Smooth muscle cell of the brain vasculature (primary cell): ENCODE measurements around the gene SNRPD3.
A peak's percentile ranks its signal among the peaks of the same experiment; 100 is the strongest.
"Not testable (repeated sequence)": the region's sequence is repeated elsewhere in the genome, so short reads cannot be mapped to it uniquely, and the experiment has no call there.

Experiments used
- DNase-seq: peaks from one replicate; pipeline ENCODE4 v3.0.0-alpha.2; 2012; ENCODE audit warnings: low read depth, low spot score

SNRPD3 gene

DNA sequence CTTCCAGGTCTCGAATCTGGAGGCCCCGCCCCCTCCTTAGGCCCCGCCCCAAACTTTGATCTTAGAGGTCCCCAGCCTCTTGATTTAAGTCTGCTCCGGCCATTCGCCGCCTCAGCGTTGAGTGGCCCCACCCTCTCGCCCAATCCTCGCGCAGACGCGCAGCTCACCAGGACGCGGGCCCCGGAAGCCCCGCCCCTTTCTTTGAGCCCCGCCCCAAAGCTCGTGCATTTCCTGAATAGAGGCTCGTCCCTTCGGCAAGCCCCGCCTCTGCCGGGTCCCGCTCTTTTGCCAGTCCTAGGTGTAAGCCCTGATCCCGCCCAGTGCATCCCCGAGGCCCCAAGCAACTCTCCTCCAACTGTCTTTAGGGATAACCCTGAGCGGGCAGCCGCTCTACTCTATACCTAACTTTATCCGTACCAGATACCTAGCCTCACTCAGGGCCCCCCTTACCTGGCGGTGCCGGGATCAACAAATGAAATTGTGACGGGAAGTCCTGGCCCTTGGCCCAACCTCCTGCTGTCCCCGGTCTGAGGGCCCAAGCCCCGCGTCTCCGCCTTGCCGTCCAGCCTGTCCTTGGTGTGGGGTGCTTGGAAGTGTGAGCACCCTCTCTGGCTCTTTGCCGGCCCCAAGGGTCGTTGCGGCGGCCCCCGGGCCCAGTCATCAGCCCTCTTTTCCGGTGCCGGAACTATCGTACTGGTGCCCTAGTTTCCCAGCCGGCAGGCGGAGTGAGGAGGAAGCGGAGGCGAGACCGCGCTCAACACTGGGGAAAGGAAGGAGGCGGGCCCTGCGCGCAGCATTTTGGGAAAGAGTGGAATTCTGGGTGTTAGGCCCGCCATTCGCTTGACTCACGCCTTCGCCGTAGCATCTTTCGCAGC, at the start of gene SNRPD3:
TSS of gene SNRPD3 (plus strand) at position 835 of the 875 bp plus-strand sequence. CDS start 1,676 bp downstream, outside the sequence.
- DNase-seq, result peak; percentile 99

DNA sequence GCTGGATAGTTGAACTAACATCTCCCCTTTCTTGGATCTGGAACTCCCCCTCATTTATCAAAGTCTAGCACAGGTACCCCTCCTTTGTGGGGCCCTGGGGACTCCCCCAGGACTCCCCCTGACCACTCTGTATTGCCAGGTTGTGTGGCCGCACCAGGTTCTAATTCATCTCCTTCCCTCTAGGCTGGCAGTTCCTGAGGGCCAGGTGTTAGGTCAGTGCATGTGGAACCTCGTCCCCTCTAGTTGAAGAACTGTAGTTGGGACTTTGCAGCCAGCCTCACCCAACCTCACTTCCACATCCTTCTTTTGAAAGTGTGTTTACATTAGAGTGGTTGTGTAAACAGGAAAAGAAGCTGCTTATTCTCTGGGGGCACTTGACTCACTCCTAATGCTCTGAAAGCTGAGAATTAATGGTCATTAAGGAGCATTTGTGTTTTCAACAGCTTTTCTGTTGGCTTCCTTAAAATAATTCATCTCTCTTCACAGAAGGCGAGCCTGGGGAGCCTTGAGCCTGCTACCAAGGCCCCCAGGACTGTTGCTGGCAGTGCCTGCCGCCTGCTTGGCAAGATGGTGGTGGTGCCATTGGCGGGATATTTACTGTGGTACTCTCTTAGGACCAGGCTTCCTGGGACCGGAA, 48.9 kb upstream of the SNRPD3 start:
- DNase-seq, result no peak

DNA sequence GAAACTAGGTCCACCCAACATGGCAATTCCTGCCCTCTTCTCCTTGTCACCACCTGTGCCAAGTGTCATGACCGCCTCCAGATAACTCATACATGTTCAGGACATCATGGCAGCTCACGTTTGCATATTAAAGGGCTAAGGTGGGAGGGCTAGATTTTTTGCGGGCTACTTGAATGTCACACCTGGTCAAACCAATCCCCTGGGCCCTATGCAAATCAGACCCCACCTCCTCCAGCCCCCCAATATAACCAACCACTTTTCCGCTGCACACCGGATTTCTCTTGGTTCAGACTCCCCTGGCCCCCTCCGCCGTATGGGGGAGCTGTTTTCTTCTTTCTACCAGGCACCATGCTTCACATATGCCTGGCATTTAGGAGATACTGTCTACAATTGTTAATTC, 48.1 kb upstream of the SNRPD3 start:
- no peak for DNase-seq

DNA sequence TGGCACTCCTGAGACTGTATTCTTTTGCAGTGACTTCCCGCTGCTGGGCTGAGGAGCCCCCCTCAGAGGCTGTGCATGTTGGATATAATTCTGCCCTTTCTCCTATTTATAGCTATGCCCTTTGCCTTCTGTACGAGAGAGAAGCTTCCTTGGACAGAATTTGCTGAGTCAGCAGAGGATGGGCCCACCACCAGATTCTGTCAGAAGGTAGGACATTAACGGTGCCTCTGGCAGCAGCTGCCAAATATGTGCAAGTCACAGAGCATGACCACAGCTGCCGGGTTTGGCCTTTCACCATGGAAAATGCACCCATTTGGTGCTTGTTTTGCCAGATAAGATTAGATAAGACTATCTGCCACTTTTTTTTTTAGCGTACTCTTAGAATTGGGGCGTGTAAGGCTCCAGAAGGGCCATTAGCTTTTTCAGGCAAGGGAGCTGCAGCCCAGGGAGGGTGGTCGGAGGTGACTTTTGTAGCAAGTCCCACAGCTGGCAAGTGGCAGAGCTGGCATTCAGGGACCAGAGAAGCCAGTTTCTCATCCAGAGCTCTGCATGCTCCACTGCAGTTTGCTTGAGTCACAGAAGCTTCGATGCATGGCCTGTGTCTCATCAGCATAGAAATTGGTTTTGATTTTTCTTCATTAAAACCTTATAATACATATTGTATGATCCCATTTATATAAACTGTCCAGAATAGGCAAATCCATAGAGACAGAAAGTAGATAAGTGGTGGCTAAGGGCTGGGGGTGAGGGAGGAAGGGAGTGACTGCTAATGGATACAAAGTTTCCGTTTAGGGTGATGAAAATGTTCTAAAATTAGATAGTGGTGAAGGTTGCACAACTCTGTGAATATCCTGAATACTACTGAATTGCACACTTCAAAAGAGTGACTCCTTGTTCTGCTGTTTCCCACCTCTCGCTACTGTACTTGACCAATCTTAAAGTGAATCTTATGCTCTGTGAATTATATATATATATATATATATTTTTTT, 44.9 kb upstream of the SNRPD3 start:
- DNase-seq, result no peak

DNA sequence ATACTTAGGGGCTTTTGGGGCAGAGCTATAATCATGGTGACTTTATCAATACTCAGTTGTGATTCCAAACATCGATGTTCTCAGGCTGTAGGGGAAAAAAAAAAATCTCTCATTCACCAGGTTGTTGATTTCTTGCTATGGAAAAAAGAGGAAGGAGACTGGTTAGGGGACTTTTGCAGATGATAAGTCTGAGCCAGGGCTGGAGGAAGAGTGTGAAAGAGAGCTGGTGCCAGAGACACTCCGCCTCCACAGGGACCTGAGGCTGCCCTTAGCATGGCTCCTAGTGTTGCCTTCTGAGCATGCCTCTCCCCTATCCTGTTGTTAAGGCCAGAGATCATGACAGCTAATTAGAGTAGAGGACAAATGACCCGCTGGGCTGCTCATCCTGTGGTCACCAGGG, 43.8 kb upstream of the SNRPD3 start:
- no peak for DNase-seq

DNA sequence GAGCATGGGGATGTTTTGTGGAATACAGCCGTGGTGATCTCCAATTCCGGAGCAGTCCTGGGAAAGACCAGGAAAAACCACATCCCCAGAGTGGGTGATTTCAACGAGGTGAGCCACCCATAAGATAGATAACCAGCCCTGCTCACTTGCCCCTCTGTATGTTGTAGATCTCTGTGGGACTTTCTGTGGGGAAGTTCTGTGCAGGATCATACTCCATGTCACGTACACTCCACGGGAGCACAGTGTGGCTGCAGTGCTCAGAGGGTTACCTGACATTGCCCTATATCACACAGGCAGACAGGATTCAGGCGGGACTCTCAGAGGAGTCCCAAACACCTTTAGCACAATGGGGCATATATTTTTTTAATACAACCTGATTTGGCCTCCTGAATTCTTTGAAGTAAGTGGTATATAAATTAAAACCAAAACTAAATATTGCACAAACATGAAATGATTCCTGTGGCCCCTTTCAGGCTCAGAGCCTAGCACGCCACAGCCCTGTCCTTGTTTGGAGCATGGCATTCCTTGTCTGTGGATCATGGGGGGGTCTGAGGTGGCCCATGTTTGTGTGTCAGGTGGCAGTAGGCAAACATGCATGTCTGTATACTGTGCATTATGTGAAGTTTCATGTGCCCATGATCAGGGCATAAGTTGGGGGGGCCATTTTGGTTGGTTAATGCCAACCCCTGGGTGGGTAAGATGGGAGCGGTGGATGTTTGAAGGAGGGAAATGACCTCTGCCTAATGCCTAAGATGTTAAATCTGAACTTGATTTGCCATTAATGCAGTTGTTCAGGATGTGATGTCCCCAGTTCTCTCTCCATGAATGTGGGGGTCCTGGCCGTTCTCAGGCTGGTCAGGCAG, 42.2 kb upstream of the SNRPD3 start:
- no peak for DNase-seq

DNA sequence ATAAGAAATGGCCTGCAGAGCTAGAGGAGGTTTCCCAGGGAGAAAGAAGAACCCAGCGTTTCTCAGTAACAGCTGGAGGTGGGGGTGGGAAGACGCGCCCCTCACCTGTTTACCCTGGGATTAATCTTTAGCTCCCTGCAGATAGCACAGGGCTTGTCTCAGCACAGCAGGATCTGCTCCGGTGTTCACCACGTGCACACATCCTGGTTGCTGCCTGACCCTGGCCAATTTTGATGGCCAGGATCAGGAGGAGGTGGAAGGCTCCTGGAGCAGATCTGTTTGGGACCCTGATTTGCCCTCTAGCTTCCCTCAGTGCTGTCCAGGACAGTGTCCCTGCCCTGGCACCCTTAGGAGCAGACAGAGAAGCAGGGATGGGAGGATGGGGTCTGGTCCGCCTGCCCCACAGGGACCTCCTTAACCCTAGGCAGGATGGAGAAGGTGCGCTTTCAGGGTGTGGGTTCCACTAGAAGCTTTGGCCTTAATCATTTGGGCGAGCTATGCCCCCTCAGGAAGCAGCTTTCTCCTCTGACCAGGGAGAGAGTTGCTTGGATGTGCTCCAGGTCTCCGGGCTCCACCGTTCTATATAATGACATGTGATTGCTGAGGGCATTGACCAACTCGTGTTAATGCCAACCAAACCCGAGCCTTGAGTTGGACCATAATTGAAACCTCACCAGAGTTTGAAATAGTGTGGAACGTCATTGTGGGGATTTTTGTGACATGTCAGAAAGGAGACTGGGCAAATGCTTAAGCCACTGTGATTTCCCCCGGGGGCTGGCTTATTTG, 41.4 kb upstream of the SNRPD3 start:
- DNase-seq, result no peak

DNA sequence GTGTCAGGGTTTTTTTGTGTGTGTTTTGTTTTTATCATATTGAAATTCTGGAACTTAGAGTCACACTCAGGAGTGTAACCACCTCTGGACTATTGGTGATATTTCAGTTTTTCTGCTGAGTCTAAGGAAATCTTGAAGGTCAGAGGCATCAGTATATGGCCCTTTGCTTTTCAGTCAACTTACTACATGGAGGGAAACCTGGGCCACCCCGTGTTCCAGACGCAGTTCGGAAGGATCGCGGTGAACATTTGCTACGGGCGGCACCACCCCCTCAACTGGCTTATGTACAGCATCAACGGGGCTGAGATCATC, 40.8 kb upstream of the SNRPD3 start:
- DNase-seq, result no peak

DNA sequence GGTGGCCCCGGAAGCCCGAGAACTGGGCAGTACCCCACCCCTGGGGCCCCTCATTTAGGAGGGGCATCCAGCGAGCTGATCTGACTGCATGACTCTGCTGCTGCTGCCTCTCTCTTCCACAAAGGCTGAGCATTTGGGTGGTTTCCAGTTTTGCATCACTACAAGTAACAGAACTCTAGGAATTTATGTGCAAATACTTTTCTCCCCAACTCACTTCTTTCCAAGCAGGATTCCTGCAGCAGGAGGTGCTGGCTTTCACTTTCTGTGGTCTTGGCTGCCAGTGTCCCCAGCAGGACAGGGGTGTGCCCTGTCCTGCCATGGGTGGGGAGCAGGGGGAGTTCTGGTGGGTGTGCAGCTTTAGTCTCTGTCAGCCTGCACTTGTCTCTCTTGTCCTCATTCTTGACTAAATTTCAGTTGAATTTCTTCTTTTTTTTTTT, 39.5 kb upstream of the SNRPD3 start:
- peak; percentile 60 for DNase-seq

DNA sequence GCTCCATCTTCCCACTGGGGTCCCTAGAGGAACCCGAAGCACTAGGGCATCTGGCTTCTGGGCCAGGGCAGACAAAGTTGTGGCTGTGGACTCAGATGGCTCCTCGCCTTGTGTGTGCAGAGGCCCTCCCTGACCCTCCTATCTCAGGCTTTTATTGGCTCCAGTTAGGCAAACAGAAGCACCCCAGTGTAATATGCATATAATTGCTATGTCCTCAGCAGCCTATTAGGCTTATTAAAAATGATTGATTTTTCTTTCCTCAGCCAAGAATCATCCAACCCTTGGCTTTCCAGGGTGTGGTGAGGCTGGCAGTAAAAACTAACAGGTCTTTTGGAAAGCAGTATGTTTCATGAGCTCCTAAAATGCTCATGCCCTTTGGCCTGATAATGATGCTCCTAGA, 38.4 kb upstream of the SNRPD3 start:
- no peak for DNase-seq

DNA sequence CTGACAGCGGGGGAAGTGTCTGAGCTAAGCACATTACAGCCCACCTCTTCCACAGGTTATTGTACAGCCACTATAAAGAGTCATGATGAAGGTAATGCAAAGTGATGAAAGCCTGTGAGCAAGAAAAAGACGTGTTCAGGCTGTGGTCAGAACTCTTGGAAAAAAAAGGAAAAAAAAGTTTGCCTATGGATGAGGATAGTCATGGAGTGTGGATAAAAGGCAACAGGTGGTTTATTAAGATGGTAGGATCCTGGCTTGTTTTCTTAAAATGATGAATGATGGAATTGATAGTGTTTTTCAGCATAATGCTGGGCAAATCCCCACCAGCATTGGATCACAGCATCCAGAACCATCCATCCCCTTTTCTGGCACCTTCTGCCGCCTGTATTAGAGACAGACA, 37.6 kb upstream of the SNRPD3 start:
- no peak for DNase-seq

DNA sequence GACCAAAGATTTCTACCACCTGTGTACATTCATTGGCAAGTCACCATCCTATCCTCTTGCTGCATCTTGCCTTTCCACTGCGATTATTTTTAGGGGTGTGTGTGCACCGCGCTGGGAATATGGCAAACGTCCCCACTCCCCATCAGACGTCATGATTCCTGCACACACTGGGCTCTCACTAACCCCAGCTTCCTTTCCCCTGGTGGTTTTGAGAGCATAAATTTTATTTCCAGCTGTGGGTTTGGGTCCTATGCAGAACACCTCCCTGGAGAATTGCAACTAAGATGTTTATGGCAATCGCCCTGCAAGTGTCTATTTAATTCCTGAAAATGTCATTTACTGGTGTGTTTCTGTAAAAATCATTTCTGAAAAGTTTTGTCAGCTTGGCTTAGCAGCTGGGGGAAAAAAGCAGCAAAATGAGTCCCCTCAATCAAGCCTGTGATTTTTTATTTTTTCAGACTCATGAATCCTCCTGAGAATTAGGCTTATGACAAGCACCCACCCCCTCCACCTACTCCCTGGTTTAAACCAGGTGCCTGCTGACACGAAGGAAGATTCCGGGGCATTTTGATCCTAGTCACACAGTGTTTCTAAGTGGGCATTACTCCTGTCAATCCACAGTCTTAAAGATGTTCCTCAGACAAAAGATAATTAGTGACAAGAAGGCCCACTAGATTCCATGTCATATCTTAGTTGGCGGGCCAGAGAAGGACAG, 36.9 kb upstream of the SNRPD3 start:
- no peak for DNase-seq

DNA sequence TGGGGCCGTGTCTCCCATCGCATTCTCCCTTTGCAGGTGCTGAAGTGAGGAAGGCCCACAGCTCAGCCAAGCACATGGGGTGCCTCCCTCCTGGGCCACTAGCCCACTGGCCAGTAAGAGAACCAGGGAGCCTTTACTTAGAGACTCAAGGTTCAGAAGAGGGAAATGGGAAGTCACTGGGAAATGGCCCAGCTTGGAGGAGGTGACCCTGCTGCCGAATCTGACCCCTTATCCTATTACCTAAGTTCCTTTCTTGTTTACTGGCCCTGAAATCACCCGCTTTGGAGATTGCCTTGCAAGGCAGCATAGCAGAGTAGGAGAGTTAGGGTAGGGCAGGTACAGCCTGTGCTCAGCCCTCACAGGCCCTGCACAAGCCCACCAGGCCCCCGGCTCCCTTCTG, 36.3 kb upstream of the SNRPD3 start:
- no peak for DNase-seq

DNA sequence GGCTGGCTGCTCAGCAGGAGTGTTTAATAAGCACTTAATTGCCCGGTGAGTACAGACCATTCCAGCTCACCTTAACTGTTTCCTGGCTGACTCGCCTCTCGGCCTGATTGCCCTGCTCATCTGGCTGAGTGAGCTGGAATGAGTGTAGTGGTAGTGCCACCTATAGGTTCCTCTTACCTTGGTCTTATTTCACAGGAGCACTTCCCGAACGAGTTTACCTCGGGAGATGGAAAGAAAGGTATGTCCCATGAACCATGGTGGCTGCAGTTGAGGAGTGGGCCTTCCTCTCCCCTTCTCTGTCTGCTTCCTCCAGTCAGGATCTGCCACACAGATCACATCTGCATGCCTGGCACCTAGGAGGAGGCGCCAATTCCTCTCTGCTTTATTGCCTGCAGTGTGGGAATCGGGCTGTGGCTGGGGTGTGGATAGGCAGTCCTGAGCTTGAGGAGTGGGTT, 34.0 kb upstream of the SNRPD3 start:
- DNase-seq, result no peak

DNA sequence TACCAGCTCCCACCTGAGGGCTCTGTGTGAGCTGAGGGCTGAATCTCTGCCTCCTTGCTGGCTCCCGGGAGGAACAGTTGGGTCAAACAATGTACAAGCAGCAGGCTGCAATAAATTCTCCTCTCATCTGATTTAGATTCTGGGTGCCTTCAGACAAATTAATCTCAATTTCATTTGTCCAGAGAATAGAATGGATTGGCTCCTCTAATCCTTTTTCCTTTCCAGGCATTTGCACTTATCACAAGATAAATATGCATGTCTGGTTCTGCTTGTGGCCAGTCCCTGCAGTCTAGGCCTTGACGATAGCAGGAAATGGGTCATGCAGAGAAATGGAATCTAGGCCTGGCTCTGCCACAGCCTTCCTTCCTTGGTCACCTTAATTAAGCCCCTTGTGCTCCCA, 31.9 kb upstream of the SNRPD3 start:
- no peak for DNase-seq

DNA sequence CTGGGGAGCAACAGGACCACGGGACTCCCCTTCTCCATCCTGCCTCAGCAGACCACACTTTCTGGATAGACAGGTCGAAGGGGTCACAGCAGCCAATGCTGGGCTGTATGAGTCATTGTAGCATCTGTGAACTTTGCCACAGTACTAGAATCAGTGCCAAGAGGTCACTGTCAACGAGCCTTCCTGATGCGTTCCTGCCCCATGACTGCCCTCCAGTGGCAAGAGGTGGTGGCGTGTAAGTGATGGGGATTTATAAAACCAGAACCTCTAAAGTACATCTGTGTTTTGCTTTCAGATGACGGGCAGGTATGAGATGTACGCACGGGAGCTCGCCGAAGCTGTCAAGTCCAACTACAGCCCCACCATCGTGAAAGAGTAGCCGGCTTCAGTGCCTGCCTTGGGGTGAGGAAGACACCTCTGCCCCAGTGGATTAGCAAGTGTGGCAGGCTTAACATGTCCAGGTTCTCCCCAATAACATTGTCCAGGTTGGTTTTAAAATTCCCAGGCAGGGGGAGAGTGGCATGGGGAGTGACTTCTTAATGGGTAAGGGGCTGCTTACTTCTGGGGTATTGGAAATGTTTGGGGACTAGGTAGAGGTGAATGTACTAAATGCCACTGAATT, 30.3 kb upstream of the SNRPD3 start:
- DNase-seq, result no peak

DNA sequence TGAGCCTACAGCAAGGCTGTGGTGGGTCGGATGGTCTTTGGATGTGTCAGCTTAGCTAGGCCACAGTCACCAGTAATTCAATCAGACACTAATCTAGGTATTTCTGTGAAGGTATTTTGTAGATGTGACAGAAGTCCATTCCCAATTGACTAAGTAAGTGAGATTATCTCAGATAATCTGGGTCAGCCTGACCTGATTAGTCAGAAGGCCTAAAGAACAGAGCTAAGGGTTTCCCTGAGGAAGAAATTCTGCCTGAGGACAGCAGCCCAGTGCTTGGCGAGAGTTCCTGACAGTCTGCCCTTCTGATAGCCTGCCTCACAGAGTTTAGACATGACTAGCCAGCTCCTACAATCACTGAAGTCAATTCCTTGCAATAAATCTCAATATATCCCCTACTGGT, 29.6 kb upstream of the SNRPD3 start:
- no peak for DNase-seq

DNA sequence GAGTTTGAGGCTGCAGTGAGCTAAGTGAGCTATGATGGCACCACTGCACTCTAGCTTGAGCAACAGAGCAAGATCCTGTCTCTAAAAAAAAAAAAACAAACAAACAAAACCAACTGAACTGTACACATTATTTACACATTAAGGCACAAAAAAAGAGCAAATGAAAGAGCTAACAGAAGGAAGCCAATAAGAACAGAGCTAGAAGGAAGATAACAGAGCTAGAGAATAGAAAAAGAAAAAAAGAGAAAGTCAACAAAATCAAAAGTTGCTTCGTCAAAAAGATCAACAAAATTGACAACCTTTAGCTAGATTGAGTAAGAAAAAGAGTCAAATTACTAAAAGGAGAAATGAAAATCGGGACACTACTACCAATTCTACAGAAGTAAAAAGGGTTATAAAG, 25.9 kb upstream of the SNRPD3 start:
- no peak for DNase-seq

DNA sequence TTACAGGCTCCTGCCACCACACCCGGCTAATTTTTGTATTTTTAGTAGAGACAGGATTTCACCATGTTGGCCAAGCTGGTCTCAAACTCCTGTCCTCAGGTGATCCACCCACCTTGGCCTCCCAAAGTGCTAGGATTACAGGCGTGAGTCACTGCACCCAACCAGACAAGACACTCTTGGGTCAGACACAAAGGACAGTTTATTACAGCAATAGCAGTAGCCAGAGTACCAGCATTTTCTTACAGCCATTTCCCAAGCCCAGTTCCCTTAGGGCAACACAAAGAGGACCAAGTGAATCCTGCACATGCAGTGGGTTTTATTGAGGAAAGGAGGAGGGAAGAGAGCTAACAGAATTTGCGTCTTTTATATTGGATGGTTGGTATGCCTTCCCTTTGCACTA, 24.8 kb upstream of the SNRPD3 start:
- not testable (repeated sequence) for DNase-seq
